Panc1 (cell line): Measurements from ENCODE around the gene MYRF. TPM values are rescaled to one million over a fixed set of nuclear protein-coding genes. Genes with fewer than 3 reads are reported as not detected.
A peak's percentile ranks its signal among the peaks of the same experiment; 100 is the strongest.

Experiments
- ATAC-seq: fragments of 200-7000 bp; cut with Tn5 transposase; 2 replicates; pipeline ENCODE4 v1.9.1; 2020; ENCODE audit warnings: mild to moderate bottlenecking, moderate library complexity
- BruUV-seq: library from RNA; stranded (reverse); fragments of 400-500 nt; replicated peaks from 2 replicates; lab custom pipeline; 2021; lab: Mats Ljungman, UMichigan
- CTCF ChIA-PET: fragments of 300-600 bp; sonication (Branson Sonifier 250); formaldehyde crosslinking; loops from one replicate; lab custom pipeline; 2022; ENCODE audit warnings: antibody characterized with exemption; lab: Charles Lee
- POLR2A ChIA-PET: fragments of 300-600 bp; sonication (Branson Sonifier 250); formaldehyde crosslinking; loops from one replicate; lab custom pipeline; 2022; ENCODE audit warnings: antibody characterized with exemption; lab: Charles Lee
- DNase-seq: peaks from one replicate; pipeline ENCODE4 v3.0.0-alpha.2; 2010; ENCODE audit warnings: low read depth, low spot score
- H3K27ac ChIP-seq: 2 replicates; pipeline ENCODE4 v1.5.1; 2011; ENCODE audit warnings: mild to moderate bottlenecking, low read length, inconsistent platforms
- H3K27me3 ChIP-seq: fragments of 200-500 bp; sonication (Bioruptor generic); 2 replicates; pipeline ENCODE4 v1.6.0; 2014; ENCODE audit warnings: low read length, inconsistent platforms; ENCODE audit not compliant: control insufficient read depth, insufficient read depth
- H3K36me3 ChIP-seq: fragments of 200-500 bp; sonication (Bioruptor generic); 2 replicates; pipeline ENCODE4 v1.5.1; 2014; ENCODE audit warnings: inconsistent platforms, mild to moderate bottlenecking, low read length, moderate library complexity; ENCODE audit not compliant: control insufficient read depth, insufficient read depth
- H3K4me1 ChIP-seq: 2 replicates; pipeline ENCODE4 v1.5.1; 2011; ENCODE audit warnings: inconsistent platforms, mild to moderate bottlenecking, low read length, moderate library complexity; ENCODE audit not compliant: control insufficient read depth, insufficient read depth
- H3K4me3 ChIP-seq, 2 experiments: 2 replicates each; pipeline ENCODE4 v1.5.1; 2011 to 2012; ENCODE audit warnings: low read depth in 2 of 2, low read length in 2 of 2, mild to moderate bottlenecking in 2 of 2, inconsistent platforms in 1 of 2, moderate library complexity in 1 of 2
- H3K9me3 ChIP-seq: fragments of 200-500 bp; sonication (Bioruptor generic); 2 replicates; pipeline ENCODE4 v1.5.1; 2014; ENCODE audit warnings: low read depth, mild to moderate bottlenecking, inconsistent platforms, low read length, moderate library complexity; ENCODE audit not compliant: control insufficient read depth, insufficient read depth
- CTCF ChIP-seq: fragments of 450-650 bp; IDR thresholded peaks from 2 replicates; pipeline ENCODE4 v1.5.1; 2017; ENCODE audit warnings: mild to moderate bottlenecking
- POLR2AphosphoS5 ChIP-seq: IDR thresholded peaks from 2 replicates; pipeline ENCODE4 v1.6.1; 2012; ENCODE audit warnings: mild to moderate bottlenecking, low read depth, low read length, moderate library complexity
- REST ChIP-seq, 2 experiments: IDR thresholded peaks; 2 replicates each; pipeline ENCODE4 v1.6.1; 2011 to 2012; ENCODE audit warnings: low read depth in 2 of 2, control low read depth in 1 of 2, low read length in 1 of 2, mild to moderate bottlenecking in 1 of 2, moderate library complexity in 1 of 2; ENCODE audit not compliant: insufficient read depth in 1 of 2
- SIN3A ChIP-seq: IDR thresholded peaks from 2 replicates; pipeline ENCODE4 v1.6.1; 2012; ENCODE audit warnings: low read depth, mild to moderate bottlenecking, low read length, moderate library complexity, borderline replicate concordance; ENCODE audit not compliant: insufficient read depth
- TCF7L2 ChIP-seq: IDR thresholded peaks from 2 replicates; pipeline ENCODE4 v1.6.1; 2011; ENCODE audit warnings: mild to moderate bottlenecking, low read depth, low read length, inconsistent platforms
- in situ Hi-C: cut with HindIII; loops from 2 replicates; pipeline ENCODE4 v1.10.0; 2016; ENCODE audit warnings: low sequenced_read_pairs, low pct_unique_long_range_greater_than_20kb
- intact Hi-C: fragments of 100-400 bp; cut with micrococcal nuclease; formaldehyde crosslinking; loops from one replicate; pipeline ENCODE4 v1.10.0; 2022; ENCODE audit not compliant: unreplicated experiment
- total RNA-seq: library from RNA; stranded (reverse); gene quantifications from one replicate; pipeline ENCODE4 v1.2.1, GENCODE V29; 2021; ENCODE audit not compliant: unreplicated experiment

The MYRF gene
- total RNA-seq, 1 experiment from 2014 or later: 2.8 TPM

GRCh38 chr11:61733120-61733978 is 19.1 kb upstream of the MYRF start:
- ChIA-PET CTCF (interaction anchor here (0.5 to 1.1 kb wide), 9 partner anchors 10 to 337 kb away, joined by 3 to 9 read pairs (median 5); no protein-coding TSS in a partner anchor), POLR2A (no interaction called here)
- ATAC-seq (peak; percentile 76), DNase-seq (peak; percentile 55)
- Histone ChIP-seq H3K4me3 (no peak overlapping the region), H3K9me3 (no peaks in the 10 kb centered on the region), H3K27ac (no peak overlapping the region), H3K4me1 (peaks cover 21% of the 10 kb centered on the region), H3K36me3 (no peaks in the 10 kb centered on the region), H3K27me3 (no peaks in the 10 kb centered on the region)
- in situ Hi-C loops (no loop called here), intact Hi-C loops (loop anchor here (5.0 kb wide), 1 partner anchor 51 kb away; the partner anchor contains the start of gene DAGLA)
- BruUV-seq: no TSS peak
- no peak for TF ChIP-seq SIN3A
- TF ChIP-seq CTCF: peak; percentile 99
- no peak for TF ChIP-seq POLR2AphosphoS5
- no peak for TF ChIP-seq TCF7L2
- 0 out of 4 replicates have a peak, but pooled peaks of 1 of the 2 experiments have one; percentile 4 for TF ChIP-seq REST (IDR thresholded peaks at IDR 0.05; ENCODE audit: insufficient read depth in 1 of 2, low read depth in 2 of 2, low read length in 1 of 2)

- no peak for DNase-seq
- ATAC-seq: no peak
- TF ChIP-seq REST (IDR thresholded peaks at IDR 0.05; ENCODE audit: insufficient read depth in 1 of 2, low read depth in 2 of 2, low read length in 1 of 2): no peak
- TF ChIP-seq POLR2AphosphoS5: no peak
- TF ChIP-seq TCF7L2: no peak
- no peak for TF ChIP-seq CTCF
- no peak for TF ChIP-seq SIN3A
- Histone ChIP-seq H3K4me1 (peaks cover 17% of the 10 kb centered on the region), H3K36me3 (no peaks in the 10 kb centered on the region), H3K27me3 (no peaks in the 10 kb centered on the region), H3K9me3 (no peaks in the 10 kb centered on the region), H3K4me3 (no peak overlapping the region), H3K27ac (no peak overlapping the region)
- no TSS peak for BruUV-seq
- intact Hi-C loops: loop anchor here (5.0 kb wide), 1 partner anchor 52 kb away; the partner anchor contains the start of gene DAGLA
- ChIA-PET POLR2A (no interaction called here), CTCF (interaction anchor here (0.6 kb wide), 1 partner anchor 72 kb away, joined by 3 read pairs; no protein-coding TSS in a partner anchor)
- in situ Hi-C loops: no loop called here
Observed at GRCh38 chr11:61734767-61735166, 17.7 kb upstream of the MYRF start.
